ENCODE data around the gene PSEN1.

PSEN1 gene

GRCh38 chr14:73258845-73259611 is 122.7 kb downstream of the PSEN1 start:
- no peak for DNase-seq

- no peak for DNase-seq
These were observed 123.5 kb downstream of the PSEN1 start for GRCh38 chr14:73259837-73260236.

- no peak for DNase-seq
These were observed 124.3 kb downstream of the PSEN1 start for GRCh38 chr14:73260574-73260973.

- no peak for DNase-seq
These were observed 124.8 kb downstream of the PSEN1 start for GRCh38 chr14:73261075-73261474.

GRCh38 chr14:73261520-73262426 is 125.5 kb downstream of the PSEN1 start:
- DNase-seq, result no peak

- DNase-seq, result no peak
These were observed 126.3 kb downstream of the PSEN1 start for GRCh38 chr14:73262427-73263183.

GRCh38 chr14:73263606-73264005 is 127.3 kb downstream of the PSEN1 start:
- no peak for DNase-seq

- no peak for DNase-seq
These were observed 128.0 kb downstream of the PSEN1 start for GRCh38 chr14:73264080-73264884.

- no peak for DNase-seq
These were observed 128.8 kb downstream of the PSEN1 start for GRCh38 chr14:73264885-73265720.

- DNase-seq, result no peak
These were observed 129.4 kb downstream of the PSEN1 start for GRCh38 chr14:73265721-73266046.

GRCh38 chr14:73266317-73266716 is 130.0 kb downstream of the PSEN1 start:
- no peak for DNase-seq

GRCh38 chr14:73267474-73267873 is 131.2 kb downstream of the PSEN1 start:
- DNase-seq, result no peak

GRCh38 chr14:73269729-73270531 is 133.6 kb downstream of the PSEN1 start:
- no peak for DNase-seq

- DNase-seq, result no peak
These were observed 136.1 kb downstream of the PSEN1 start for GRCh38 chr14:73272393-73272792.
